NCI-H2196 (cell line): ENCODE measurements around the gene CHAC1.
"Not testable (repeated sequence)": the region's sequence is repeated elsewhere in the genome, so short reads cannot be mapped to it uniquely, and the experiment has no call there.

Experiments
- DNase-seq: peaks from one replicate; lab custom pipeline; 2025; ENCODE audit not compliant: unreplicated experiment; lab: John Stamatoyannopoulos, UW

Gene CHAC1

GRCh38 chr15:40936709-40937666 lies 16.3 kb upstream of the CHAC1 start:
- DNase-seq = no peak

DNA sequence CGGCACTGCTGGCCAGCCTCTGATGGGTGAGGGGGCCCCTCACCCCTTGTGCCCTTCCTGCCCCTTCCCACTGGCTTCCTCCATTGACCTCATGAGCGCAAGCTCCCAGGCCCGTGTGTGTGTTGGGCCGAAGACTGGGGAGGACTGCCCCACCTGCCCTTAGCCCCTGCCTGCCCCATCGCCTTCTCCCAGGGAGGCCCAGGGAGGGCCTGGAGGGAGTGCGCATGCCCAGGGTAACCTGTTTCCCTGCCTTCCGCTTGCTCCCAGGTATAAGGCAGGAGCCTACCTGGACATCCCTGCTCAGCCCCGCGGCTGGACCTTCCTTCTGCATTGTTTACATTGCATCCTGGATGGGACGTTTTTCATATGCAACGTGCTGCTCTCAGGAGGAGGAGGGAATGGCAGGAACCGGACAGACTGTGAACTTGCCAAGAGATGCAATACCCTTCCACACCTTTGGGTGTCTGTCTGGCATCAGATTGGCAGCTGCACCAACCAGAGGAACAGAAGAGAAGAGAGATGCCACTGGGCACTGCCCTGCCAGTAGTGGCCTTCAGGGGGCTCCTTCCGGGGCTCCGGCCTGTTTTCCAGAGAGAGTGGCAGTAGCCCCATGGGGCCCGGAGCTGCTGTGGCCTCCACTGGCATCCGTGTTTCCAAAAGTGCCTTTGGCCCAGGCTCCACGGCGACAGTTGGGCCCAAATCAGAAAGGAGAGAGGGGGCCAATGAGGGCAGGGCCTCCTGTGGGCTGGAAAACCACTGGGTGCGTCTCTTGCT lies 15.3 kb upstream of the CHAC1 start:
- DNase-seq = peak; percentile 24

DNA sequence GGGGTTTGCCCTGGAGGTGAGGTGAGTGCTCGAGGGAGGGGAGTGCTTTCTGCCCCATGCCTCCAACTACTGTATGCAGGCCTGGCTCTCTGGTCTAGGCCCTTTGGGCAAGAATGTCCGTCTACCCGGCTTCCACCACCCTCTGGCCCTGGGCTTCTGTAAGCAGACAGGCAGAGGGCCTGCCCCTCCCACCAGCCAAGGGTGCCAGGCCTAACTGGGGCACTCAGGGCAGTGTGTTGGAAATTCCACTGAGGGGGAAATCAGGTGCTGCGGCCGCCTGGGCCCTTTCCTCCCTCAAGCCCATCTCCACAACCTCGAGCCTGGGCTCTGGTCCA lies 14.8 kb upstream of the CHAC1 start:
- no peak for DNase-seq

GRCh38 chr15:40940296-40940801 lies 12.9 kb upstream of the CHAC1 start:
- DNase-seq = no peak

DNA sequence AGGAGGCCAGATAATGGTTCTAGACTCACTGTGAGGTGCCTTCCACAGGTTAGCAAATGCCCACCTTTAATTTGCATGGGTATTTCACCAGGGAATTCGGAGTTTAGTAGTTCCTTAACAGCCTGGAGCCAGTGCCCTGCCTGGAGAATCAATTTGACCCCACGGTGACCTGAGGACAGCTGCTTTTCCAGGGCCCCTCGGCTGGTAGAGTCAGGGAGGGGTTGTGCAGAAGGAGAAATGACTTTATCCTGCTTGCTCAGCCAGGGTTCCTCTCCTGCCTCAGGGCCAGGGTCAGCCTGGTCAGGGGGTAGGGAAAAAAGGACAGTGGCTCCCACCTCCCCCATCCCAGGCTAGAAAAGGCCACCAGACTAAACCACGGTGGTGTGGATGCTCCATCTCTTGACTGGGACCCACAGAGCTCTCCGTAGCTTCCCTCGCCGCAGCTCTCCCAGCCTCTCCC lies 12.2 kb upstream of the CHAC1 start:
- DNase-seq = no peak

GRCh38 chr15:40941528-40942336 lies 11.5 kb upstream of the CHAC1 start:
- peak; percentile 73 for DNase-seq

- DNase-seq = no peak
Measured at GRCh38 chr15:40942337-40942854, 10.9 kb upstream of the CHAC1 start.

GRCh38 chr15:40942878-40943277 lies 10.4 kb upstream of the CHAC1 start:
- DNase-seq = no peak

- DNase-seq = no peak
Measured at GRCh38 chr15:40943764-40944365, 9.4 kb upstream of the CHAC1 start.

GRCh38 chr15:40944510-40945296 lies 8.6 kb upstream of the CHAC1 start:
- DNase-seq = no peak

- DNase-seq = no peak
Measured at GRCh38 chr15:40948706-40949473, 4.4 kb upstream of the CHAC1 start.

DNA sequence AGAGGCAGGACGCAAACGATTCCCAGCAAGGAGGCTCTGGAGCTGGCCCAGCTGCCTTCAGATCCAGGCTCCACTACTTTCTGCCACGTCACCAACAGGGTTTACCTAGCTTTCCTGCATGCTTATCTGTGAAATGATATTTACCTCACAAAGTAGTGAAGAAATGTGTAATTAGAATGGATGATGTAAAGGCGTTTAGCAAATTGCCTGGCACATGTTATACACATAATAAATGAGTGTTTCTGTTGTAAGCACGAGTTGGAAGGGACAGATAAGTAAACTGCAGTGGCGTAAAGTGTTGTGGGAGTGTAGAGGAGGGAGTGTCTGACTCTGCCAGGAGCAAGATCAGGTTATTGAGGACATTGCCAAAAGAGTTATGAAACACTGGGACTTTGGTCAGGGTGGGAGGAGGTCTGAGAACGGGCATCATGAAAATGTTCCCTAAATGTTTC lies 3.5 kb upstream of the CHAC1 start:
- no peak for DNase-seq

GRCh38 chr15:40951764-40952163 lies 1.5 kb upstream of the CHAC1 start:
- DNase-seq = no peak

- no peak for DNase-seq
Measured at GRCh38 chr15:40952301-40952900, 870 bp upstream of the CHAC1 start.

GRCh38 chr15:40953713-40954074 lies 423 bp downstream of the CHAC1 start:
- DNase-seq = no peak

- not testable (repeated sequence) for DNase-seq
Measured at GRCh38 chr15:40954158-40954848, 1.0 kb downstream of the CHAC1 start.

- no peak for DNase-seq
Measured at GRCh38 chr15:40955141-40955903, 2.1 kb downstream of the CHAC1 start.
